Measurements from ENCODE around the gene SYMPK.

DNA sequence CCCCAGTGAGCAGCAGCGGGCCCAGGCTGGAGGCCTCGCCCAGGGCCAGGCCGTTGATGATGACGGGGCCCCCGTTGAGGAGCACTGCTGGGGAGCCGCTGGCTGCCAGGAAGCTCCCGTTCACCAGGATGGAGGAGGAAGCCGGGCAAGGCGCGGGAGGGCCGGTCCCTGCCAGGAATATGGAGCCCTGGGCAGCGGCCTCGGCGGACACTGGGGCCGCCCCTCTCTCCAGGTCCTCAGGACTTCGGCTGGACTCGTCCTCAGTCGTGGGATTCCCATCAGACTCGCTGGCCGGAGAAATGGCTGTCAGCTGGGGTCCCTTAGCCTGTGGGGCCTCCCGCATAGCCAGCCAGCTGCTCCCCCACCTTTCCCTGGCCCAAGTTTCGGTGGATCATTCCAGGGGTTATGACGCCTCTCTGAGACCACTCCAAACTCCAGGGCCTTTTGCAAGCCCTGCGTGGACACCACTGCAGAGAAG, 96.0 kb downstream of the SYMPK start:
- TF ChIP-seq, protein P1, sequence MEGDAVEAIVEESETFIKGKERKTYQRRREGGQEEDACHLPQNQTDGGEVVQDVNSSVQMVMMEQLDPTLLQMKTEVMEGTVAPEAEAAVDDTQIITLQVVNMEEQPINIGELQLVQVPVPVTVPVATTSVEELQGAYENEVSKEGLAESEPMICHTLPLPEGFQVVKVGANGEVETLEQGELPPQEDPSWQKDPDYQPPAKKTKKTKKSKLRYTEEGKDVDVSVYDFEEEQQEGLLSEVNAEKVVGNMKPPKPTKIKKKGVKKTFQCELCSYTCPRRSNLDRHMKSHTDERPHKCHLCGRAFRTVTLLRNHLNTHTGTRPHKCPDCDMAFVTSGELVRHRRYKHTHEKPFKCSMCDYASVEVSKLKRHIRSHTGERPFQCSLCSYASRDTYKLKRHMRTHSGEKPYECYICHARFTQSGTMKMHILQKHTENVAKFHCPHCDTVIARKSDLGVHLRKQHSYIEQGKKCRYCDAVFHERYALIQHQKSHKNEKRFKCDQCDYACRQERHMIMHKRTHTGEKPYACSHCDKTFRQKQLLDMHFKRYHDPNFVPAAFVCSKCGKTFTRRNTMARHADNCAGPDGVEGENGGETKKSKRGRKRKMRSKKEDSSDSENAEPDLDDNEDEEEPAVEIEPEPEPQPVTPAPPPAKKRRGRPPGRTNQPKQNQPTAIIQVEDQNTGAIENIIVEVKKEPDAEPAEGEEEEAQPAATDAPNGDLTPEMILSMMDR (IDR thresholded peaks at IDR 0.05; ENCODE audit: low read depth, low read length): no peak
- TF ChIP-seq EZH2phosphoT487 (IDR thresholded peaks at IDR 0.05; ENCODE audit: low read depth): no peak
